A549 treated with AZD2906 at 1 μM for 4 hours (cell line): ENCODE data around the gene MTM1. TPM values are rescaled to one million over a fixed set of nuclear protein-coding genes. Genes with fewer than 3 reads are reported as not detected.

Experiments used
- total RNA-seq: library from RNA; stranded (reverse); fragments of 200-300 nt; extraction: Qiagen RNA extraction; gene quantifications from 5 replicates; pipeline ENCODE4 v1.2.3, GENCODE V29; 2022

The MTM1 gene
- 4.5 to 8.2 TPM (median 5.6 TPM) in 5 replicates for total RNA-seq

DNA sequence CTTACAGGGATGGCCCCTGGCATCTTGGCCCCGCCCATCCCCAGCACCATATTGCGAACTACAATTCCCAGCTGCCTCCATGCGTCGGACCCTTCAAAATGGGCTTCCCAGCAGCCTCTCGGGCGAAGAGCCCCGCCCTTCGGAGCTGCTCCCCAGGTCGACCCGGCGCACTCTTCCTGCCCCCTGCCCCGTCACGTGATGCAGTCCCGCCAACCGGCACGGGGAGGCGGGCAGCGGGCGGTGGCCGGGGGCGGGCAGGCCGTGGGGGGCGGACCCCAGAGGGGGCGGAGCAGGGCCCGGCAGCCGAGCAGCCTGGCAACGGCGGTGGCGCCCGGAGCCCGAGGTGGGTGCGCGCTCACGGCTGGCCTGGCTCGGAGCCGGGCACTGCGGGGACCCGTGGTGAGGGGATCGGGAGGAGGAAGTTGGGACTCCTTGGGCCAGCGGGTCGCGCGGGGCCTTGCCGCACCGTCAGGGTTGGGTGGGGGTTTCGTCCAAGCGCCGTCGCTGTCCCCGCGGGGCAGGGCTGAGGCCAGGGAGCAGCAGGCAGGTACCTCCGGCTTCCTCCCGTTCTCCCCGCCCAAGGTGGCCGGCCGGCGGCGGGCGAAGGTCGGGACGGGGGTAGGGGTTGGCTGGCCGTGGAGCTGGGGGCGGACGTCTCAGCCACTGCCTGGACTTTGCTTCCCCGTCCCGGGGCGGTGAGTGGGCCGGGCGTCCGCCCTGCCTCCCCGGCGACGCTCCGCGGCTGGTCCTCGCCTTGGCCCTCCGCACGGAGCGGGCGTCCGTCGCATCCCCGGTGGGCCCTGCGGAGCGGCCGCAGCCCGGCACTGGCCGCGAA, at the start of gene MTM1:
Gene MTM1 (plus strand): TSS at position 302 of the 835 bp plus-strand sequence. CDS start 23,994 bp downstream, outside the sequence.

DNA sequence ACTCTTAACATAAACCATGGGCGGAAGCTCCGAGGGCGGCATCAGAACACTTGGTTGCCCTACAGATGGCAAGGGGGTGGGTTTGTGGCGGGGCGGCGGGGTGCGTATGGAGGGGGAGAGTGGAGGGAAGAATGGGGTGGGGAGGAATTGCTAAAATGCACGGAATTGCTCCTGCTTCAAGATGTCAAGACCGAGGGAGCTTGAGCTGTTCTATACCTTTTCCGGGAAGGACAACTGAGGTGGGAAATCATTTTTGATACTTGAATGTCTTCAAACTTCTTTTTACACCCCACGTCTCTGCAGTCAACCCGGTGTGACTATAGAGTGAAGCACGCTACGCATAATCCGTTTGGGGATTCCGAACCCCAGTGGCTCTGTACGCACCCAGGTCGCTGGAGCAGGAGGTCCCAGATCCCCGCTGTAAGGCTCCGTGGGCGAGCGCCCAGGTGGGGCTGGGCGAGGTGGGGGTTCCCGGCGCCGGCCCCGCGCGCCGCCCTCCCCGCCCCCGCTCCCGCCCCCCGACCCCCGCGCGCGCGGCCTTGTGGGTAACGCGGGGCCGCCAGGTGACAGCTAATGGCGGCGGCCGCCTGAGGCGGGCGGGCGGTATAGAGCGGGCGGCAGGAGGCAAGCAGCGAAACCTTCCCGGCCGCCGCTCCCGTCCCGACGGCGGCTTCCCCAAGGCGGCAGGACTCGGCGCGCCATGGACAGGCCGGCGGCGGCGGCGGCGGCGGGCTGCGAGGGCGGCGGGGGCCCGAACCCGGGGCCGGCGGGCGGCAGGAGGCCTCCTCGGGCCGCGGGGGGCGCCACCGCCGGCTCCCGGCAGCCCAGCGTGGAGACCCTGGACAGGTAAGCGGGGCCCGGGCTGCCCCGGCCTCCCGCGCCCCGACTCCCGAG, 124.7 kb downstream of the MTM1 start, which contains the start of gene MTMR1:
Gene MTMR1 (plus strand): TSS at position 566 of the 894 bp plus-strand sequence. CDS start 135 bp downstream, at position 701.

Other genes with a start within 250 kb of the MTM1 start
- 6.2 to 7.1 TPM (median 6.4 TPM) in 5 replicates for gene MAMLD1, start 205.3 kb upstream of the MTM1 start, total RNA-seq
- 12.7 to 16.2 TPM (median 15.5 TPM) in 5 replicates for gene MTMR1, start 124.8 kb downstream of the MTM1 start, total RNA-seq